MG63 (cell line): ENCODE data around the gene MBOAT2. TPM values are rescaled to one million over a fixed set of nuclear protein-coding genes. Genes with fewer than 3 reads are reported as not detected.

ENCODE experiments used
- DNase-seq: peaks from one replicate; pipeline ENCODE4 v3.0.0-alpha.2; 2020
- H3K27me3 ChIP-seq: fragments of 250-450 bp; sonication (Bioruptor Pico); 2 replicates; pipeline ENCODE4 v1.5.1; 2020; ENCODE audit warnings: mild to moderate bottlenecking, moderate library complexity
- H3K36me3 ChIP-seq: fragments of 250-450 bp; sonication (Bioruptor Pico); 2 replicates; pipeline ENCODE4 v1.5.1; 2020; ENCODE audit warnings: mild to moderate bottlenecking, moderate library complexity
- H3K4me3 ChIP-seq: fragments of 250-450 bp; sonication (Bioruptor Pico); 2 replicates; pipeline ENCODE4 v1.5.1; 2020; ENCODE audit warnings: mild to moderate bottlenecking, moderate library complexity
- H3K9me3 ChIP-seq: fragments of 250-450 bp; sonication (Bioruptor Pico); 2 replicates; pipeline ENCODE4 v1.5.1; 2020; ENCODE audit warnings: mild to moderate bottlenecking, moderate library complexity
- total RNA-seq: library from RNA; depleted of rRNA; stranded (reverse); fragments of >200 nt; shearing (Covaris generic); gene quantifications from 2 replicates; pipeline ENCODE4 v1.2.3, GENCODE V29; 2014; ENCODE audit warnings: low replicate concordance

MBOAT2 gene
- total RNA-seq, 1 experiment from 2014 or later = 40.0 TPM

- DNase-seq = no peak
- H3K36me3 ChIP-seq = no peaks in the 10 kb centered on the region; the same call in 1 of the 2 replicates
- H3K9me3 ChIP-seq = no peaks in the 10 kb centered on the region
- H3K27me3 ChIP-seq = no peaks in the 10 kb centered on the region
- no peak overlapping the region for H3K4me3 ChIP-seq
Measured at GRCh38 chr2:9000442-9000841, 3.0 kb downstream of the MBOAT2 start.

DNA sequence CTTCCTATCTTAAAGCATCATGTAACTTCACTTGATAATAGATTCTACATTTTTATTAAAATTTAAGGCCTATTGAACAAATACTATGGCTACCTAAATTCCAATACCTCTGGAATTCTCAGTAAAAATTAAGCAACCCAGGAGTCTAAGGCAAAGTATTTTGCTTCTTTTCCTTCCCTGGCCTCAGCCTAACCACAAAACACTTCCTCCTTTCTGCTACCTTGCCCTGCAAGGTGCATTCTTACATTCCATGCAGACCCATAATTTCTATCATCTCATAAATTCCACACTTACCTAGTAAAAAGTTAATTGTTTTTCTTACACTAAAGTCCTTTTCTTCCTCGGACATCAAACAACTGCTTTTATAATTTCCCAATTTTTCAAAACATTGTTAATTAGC, 3.7 kb downstream of the MBOAT2 start:
- Histone ChIP-seq H3K4me3 (no peak overlapping the region), H3K9me3 (no peaks in the 10 kb centered on the region), H3K36me3 (no peaks in the 10 kb centered on the region; the same call in 1 of the 2 replicates), H3K27me3 (no peaks in the 10 kb centered on the region)
- no peak for DNase-seq

DNA sequence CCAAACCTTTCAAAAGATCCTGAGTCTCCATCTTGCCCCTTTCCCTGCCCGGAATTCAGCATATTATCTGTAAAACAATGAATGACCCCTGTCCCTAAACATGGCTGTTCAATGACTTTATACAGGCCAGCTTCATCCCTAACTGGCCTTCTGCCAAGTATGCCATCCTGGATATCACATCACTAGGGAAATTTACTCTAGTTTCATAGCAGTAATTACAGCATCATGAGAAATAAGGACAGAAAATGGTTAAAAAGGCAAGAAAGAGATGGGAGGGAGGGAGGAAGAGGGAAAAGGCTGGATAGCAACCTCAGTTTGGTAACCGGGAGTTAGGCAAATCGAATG, 4.4 kb downstream of the MBOAT2 start:
- Histone ChIP-seq H3K27me3 (no peaks in the 10 kb centered on the region), H3K9me3 (no peaks in the 10 kb centered on the region), H3K4me3 (no peak overlapping the region), H3K36me3 (no peaks in the 10 kb centered on the region; the same call in 1 of the 2 replicates)
- no peak for DNase-seq

- Histone ChIP-seq H3K36me3 (no peaks in the 10 kb centered on the region; the same call in 1 of the 2 replicates), H3K4me3 (no peak overlapping the region), H3K27me3 (no peaks in the 10 kb centered on the region), H3K9me3 (no peaks in the 10 kb centered on the region)
- DNase-seq = no peak
Measured at GRCh38 chr2:8998418-8999101, 4.9 kb downstream of the MBOAT2 start.

- Histone ChIP-seq H3K36me3 (no peaks in the 10 kb centered on the region; the same call in 1 of the 2 replicates), H3K4me3 (no peak overlapping the region), H3K9me3 (no peaks in the 10 kb centered on the region), H3K27me3 (no peaks in the 10 kb centered on the region)
- no peak for DNase-seq
Measured at GRCh38 chr2:8997631-8998030, 5.9 kb downstream of the MBOAT2 start.

GRCh38 chr2:8997108-8997507, 6.4 kb downstream of the MBOAT2 start:
- Histone ChIP-seq H3K36me3 (no peaks in the 10 kb centered on the region; the same call in 1 of the 2 replicates), H3K9me3 (no peaks in the 10 kb centered on the region), H3K27me3 (no peaks in the 10 kb centered on the region), H3K4me3 (no peak overlapping the region)
- no peak for DNase-seq

DNA sequence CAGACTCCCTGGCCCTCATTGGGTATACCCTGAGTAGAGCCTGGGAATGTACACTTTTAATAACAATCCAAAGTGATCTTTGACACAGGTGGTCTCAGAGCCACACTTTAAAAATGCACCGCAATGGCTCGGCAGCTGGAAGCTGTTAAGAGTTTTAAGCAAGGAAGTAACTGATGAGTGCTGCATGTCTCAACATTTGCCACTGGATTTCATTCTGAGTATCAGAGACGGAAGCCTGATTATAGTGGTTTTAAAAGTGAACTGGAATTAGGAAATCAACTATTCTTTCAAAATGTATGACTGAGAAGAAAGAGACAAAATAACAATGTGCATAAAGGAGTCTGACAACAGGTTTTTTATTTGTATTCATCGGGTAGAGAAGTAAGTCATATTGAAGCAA, 7.5 kb downstream of the MBOAT2 start:
- no peaks in the 10 kb centered on the region for H3K27me3 ChIP-seq
- DNase-seq = no peak
- H3K9me3 ChIP-seq = no peaks in the 10 kb centered on the region
- no peaks in the 10 kb centered on the region; the same call in 1 of the 2 replicates for H3K36me3 ChIP-seq
- H3K4me3 ChIP-seq = no peak overlapping the region

DNA sequence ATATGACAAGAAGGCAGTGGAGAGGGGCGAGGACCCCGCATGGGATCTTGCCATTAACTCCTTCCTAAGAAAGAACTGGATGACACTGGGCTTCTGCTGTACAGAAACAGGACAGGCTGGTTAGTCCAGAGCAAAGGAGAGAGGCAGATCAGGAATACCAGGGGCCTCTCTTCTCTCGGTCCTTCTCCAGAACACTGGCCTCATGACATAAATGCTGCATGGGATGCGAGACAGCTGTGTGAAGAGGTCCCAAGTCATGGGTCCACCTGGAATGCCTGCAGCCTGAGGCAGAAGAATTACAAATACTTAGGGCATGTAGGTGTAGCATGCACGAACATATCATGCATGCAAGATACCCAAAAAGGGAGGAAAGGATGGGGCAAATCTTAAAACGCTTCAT, 9.1 kb downstream of the MBOAT2 start:
- no peaks in the 10 kb centered on the region for H3K9me3 ChIP-seq
- H3K36me3 ChIP-seq = no peaks in the 10 kb centered on the region; the same call in 1 of the 2 replicates
- DNase-seq = no peak
- H3K27me3 ChIP-seq = no peaks in the 10 kb centered on the region
- H3K4me3 ChIP-seq = no peak overlapping the region

- Histone ChIP-seq H3K9me3 (no peaks in the 10 kb centered on the region), H3K36me3 (no peaks in the 10 kb centered on the region; the same call in 1 of the 2 replicates), H3K27me3 (no peaks in the 10 kb centered on the region), H3K4me3 (no peak overlapping the region)
- DNase-seq = no peak
Measured at GRCh38 chr2:8993902-8994278, 9.6 kb downstream of the MBOAT2 start.

- no peak for DNase-seq
- H3K4me3 ChIP-seq = no peak overlapping the region
- H3K36me3 ChIP-seq = no peaks in the 10 kb centered on the region; the same call in 1 of the 2 replicates
- H3K27me3 ChIP-seq = no peaks in the 10 kb centered on the region
- no peaks in the 10 kb centered on the region for H3K9me3 ChIP-seq
Measured at GRCh38 chr2:8993196-8993901, 10.1 kb downstream of the MBOAT2 start.

- no peak for DNase-seq
- Histone ChIP-seq H3K36me3 (no peaks in the 10 kb centered on the region), H3K4me3 (no peak overlapping the region), H3K9me3 (no peaks in the 10 kb centered on the region), H3K27me3 (no peaks in the 10 kb centered on the region)
Measured at GRCh38 chr2:8992643-8993042, 10.8 kb downstream of the MBOAT2 start.

DNA sequence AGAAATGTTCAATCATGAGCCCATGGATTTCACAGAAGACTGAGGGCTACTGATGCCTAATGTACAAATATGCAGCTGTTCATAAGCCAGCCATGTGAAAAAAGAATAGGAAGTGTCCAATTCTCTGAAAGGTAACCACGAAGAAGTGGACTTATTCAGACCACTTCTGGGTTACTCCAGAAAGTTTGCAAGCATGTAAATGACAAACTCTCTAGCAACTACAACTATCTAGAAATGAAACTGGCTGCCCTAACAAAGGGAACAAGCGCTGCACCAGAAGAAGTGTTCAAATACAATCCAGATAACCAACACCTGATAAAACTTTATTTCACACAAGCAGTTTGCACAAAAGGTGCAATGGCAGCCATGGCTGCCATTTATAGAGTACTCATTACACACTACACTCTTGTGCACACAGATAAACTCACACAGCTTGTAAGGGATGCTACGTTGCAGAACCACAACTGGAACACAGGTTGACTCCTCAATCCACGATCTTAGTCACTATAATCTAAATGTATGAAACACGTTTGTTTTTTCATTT, 13.9 kb downstream of the MBOAT2 start:
- no peaks in the 10 kb centered on the region for H3K27me3 ChIP-seq
- H3K36me3 ChIP-seq = no peaks in the 10 kb centered on the region
- no peaks in the 10 kb centered on the region for H3K9me3 ChIP-seq
- no peak overlapping the region for H3K4me3 ChIP-seq
- no peak for DNase-seq

- peak; percentile 74 for DNase-seq
Measured at GRCh38 chr2:8987410-8987809, 16.1 kb downstream of the MBOAT2 start.

GRCh38 chr2:8986327-8986976, 17.0 kb downstream of the MBOAT2 start:
- Histone ChIP-seq H3K36me3 (no peaks in the 10 kb centered on the region), H3K9me3 (no peaks in the 10 kb centered on the region), H3K27me3 (no peaks in the 10 kb centered on the region), H3K4me3 (no peak overlapping the region)
- DNase-seq = no peak

More at GRCh38 chr2:8987410-8987809, 16.1 kb downstream of the MBOAT2 start:
- H3K9me3 ChIP-seq = no peaks in the 10 kb centered on the region
- H3K4me3 ChIP-seq = no peak overlapping the region
- no peaks in the 10 kb centered on the region for H3K36me3 ChIP-seq
- no peaks in the 10 kb centered on the region for H3K27me3 ChIP-seq

GRCh38 chr2:8985561-8986326, 17.7 kb downstream of the MBOAT2 start:
- Histone ChIP-seq H3K4me3 (no peak overlapping the region), H3K36me3 (no peaks in the 10 kb centered on the region), H3K27me3 (no peaks in the 10 kb centered on the region), H3K9me3 (no peaks in the 10 kb centered on the region)
- DNase-seq = no peak

DNA sequence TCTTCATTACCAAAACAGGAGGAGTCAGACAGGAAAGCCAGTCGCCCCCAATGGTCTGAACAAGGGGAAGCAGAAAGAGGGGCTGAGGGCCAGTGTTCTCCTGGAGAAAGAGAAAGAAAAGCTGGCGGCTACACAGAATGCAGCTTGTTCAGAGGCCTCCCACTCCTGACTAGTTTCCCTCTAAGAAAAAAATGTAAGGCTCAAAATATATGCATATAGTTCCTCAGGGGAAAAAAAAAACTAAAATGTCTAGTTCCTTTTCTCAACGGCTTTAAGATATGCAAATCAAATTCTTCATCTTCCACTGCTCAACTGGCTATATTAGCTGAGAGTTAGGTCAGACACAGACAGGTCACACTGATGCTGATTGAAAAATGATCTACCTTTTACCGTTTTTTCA, 18.6 kb downstream of the MBOAT2 start:
- no peak overlapping the region for H3K4me3 ChIP-seq
- DNase-seq = no peak

DNA sequence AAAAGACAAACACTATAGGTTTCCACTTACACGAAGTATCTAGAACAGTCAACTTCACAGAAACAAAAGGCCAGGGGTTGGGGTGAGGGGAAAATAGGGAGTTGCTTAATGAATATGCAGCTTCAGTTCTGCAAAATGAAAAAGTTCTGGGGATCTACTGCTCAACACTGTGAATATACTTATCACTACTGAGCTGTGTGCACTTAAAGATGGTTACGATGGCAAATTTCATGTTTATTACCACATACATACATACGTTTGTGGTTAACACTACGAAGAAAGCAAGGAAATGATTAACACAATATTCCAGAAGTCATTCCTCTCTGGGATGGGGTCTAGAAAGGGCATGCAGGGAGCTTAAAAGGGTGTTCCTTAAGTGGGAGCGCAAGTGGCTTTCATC, 19.3 kb downstream of the MBOAT2 start:
- no peaks in the 10 kb centered on the region for H3K27me3 ChIP-seq
- H3K9me3 ChIP-seq = no peaks in the 10 kb centered on the region
- H3K4me3 ChIP-seq = no peak overlapping the region
- DNase-seq = no peak
- no peaks in the 10 kb centered on the region for H3K36me3 ChIP-seq

More for the DNA sequence above, 18.6 kb downstream of the MBOAT2 start:
- Histone ChIP-seq H3K36me3 (no peaks in the 10 kb centered on the region), H3K9me3 (no peaks in the 10 kb centered on the region), H3K27me3 (no peaks in the 10 kb centered on the region)
